ENCODE results near the gene TEX26. TPM values are rescaled to one million over a fixed set of nuclear protein-coding genes. Genes with fewer than 3 reads are reported as not detected.

The TEX26 gene
- total and polyA plus RNA-seq, 9 of the 15 experiments (the other 6 are each of a cell fraction or from before 2014, with no cell fraction given), result not detected

DNA sequence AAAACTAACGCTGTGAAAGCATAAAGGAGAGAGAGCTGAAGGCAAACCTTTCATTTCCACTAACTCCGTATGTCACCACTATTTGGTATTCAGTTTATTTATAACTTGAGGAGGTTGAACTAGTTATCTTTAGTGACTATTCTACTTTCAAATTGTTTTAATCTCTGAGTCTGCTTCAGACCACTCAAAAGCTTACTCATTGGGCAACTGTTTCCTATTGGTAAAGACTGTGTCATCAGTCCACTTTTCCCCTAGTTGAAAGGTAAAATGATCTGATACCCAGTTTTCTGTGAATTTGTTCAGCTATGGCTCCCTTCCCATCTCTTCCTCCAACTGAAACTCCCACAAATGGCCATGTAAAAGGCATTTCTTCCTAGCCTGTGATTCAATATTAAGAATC is 39.1 kb downstream of the TEX26 start:
- H4K20me1 ChIP-seq (replicated peaks; ENCODE audit: control insufficient read depth, insufficient read depth, low read length), result no peaks in the 10 kb centered on the region
- intact Hi-C loops (cut with micrococcal nuclease) (no loop called here), in situ Hi-C loops (cut with MboI) (no loop called here)
- no peaks in the 10 kb centered on the region for H3K4me1 ChIP-seq (replicated peaks in 1 of 2; ENCODE audit: control insufficient read depth in 2 of 2, insufficient read depth in 2 of 2, low read length in 2 of 2)
- H3K9me3 ChIP-seq (replicated peaks; ENCODE audit: control insufficient read depth, insufficient read depth, low read depth, low read length), result no peaks in the 10 kb centered on the region
- TF ChIP-seq, protein P1, sequence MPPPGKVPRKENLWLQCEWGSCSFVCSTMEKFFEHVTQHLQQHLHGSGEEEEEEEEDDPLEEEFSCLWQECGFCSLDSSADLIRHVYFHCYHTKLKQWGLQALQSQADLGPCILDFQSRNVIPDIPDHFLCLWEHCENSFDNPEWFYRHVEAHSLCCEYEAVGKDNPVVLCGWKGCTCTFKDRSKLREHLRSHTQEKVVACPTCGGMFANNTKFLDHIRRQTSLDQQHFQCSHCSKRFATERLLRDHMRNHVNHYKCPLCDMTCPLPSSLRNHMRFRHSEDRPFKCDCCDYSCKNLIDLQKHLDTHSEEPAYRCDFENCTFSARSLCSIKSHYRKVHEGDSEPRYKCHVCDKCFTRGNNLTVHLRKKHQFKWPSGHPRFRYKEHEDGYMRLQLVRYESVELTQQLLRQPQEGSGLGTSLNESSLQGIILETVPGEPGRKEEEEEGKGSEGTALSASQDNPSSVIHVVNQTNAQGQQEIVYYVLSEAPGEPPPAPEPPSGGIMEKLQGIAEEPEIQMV (tag; conservative IDR thresholded peaks at IDR 0.05; ENCODE audit: low read depth), result no peak
- no peak for TF ChIP-seq PRMT5 (CRISPR knock-in tag; IDR thresholded peaks at IDR 0.05)
- no peak for TF ChIP-seq ZNF77 (CRISPR knock-in tag; IDR thresholded peaks at IDR 0.05)
- no peak for TF ChIP-seq HNRNPK (IDR thresholded peaks at IDR 0.05; ENCODE audit: low read depth, low read length, poor library complexity, severe bottlenecking)
- TF ChIP-seq THRAP3 (IDR thresholded peaks at IDR 0.05; ENCODE audit: borderline replicate concordance), result no peak
- TF ChIP-seq ZFX (CRISPR knock-in tag; IDR thresholded peaks at IDR 0.05), result no peak
- no peak for TF ChIP-seq MCM5 (IDR thresholded peaks at IDR 0.05; ENCODE audit: low read depth)
- TF ChIP-seq ZNF778 (CRISPR knock-in tag; IDR thresholded peaks at IDR 0.05), result no peak
- TF ChIP-seq FIP1L1 (IDR thresholded peaks at IDR 0.05; ENCODE audit: low read depth, low read length, poor library complexity, severe bottlenecking), result no peak
- TF ChIP-seq CBFA2T2 (conservative IDR thresholded peaks at IDR 0.05), result no peak
- no peak for TF ChIP-seq ZNF583 (CRISPR knock-in tag; IDR thresholded peaks at IDR 0.05)
- TF ChIP-seq WHSC1 (IDR thresholded peaks at IDR 0.05; ENCODE audit: low read length), result no peak
- TF ChIP-seq PURB (CRISPR knock-in tag; IDR thresholded peaks at IDR 0.05; ENCODE audit: low read depth), result no peak
- no peak for TF ChIP-seq CREB1 (IDR thresholded peaks at IDR 0.05)
- no peak for TF ChIP-seq CREB1 (CRISPR knock-in tag; IDR thresholded peaks at IDR 0.05)
- TF ChIP-seq TAF7 (tag; IDR thresholded peaks at IDR 0.05), result no peak
- no peak for TF ChIP-seq PTTG1 (tag; IDR thresholded peaks at IDR 0.05; ENCODE audit: low read depth)
- no peak for TF ChIP-seq SETDB1 (IDR thresholded peaks at IDR 0.05; ENCODE audit: low read length)
- TF ChIP-seq SREBF1 (IDR thresholded peaks at IDR 0.05; ENCODE audit: borderline replicate concordance, low read depth, low read length), result no peak
- no peak overlapping the region for H3K27ac ChIP-seq (ENCODE audit: extremely low read depth, low read depth, low read length)
- ChIA-PET CTCF (ENCODE audit: low intra/inter-chr PET ratio) (no interaction called here), POLR2A (no interaction called here)
- FAIRE-seq, result no peak
- no peaks in the 10 kb centered on the region; a peak in 1 of 5 replicates for H3K27me3 ChIP-seq (ENCODE audit: control insufficient read depth in 2 of 2, insufficient read depth in 2 of 2, low read length in 2 of 2)
- H3K9me1 ChIP-seq (ENCODE audit: control insufficient read depth, insufficient read depth, low read length), result no peaks in the 10 kb centered on the region
- ATAC-seq, result no peak
- WGBS (ENCODE audit: insufficient coverage, low coverage, missing lambda C conversion rate), result 0% methylated on average over 1 of the region's 2 CpGs
- H3K4me3 ChIP-seq, result no peak overlapping the region
- H3K79me2 ChIP-seq (ENCODE audit: control insufficient read depth, insufficient read depth, low read length), result no peaks in the 10 kb centered on the region
- no peaks in the 10 kb centered on the region for H3K36me3 ChIP-seq (ENCODE audit: control insufficient read depth, insufficient read depth, low read length)
- H3K9ac ChIP-seq (ENCODE audit: insufficient read depth in 1 of 2, low read depth in 2 of 2, low read length in 2 of 2), result no peak overlapping the region
- no peak for DNase-seq (ENCODE audit: extremely low read depth in 1 of 4, low spot score in 3 of 4)
- BruUV-seq (replicated peaks), result no TSS peak
- H2AFZ ChIP-seq (ENCODE audit: low read depth, low read length), result no peak overlapping the region
- no peak overlapping the region for H3K4me2 ChIP-seq (ENCODE audit: insufficient read depth, low read length)

All from K562 (cell line).